IMR-90 (cell line): ENCODE measurements around the gene CBFA2T3. TPM values are rescaled to one million over a fixed set of nuclear protein-coding genes. Genes with fewer than 3 reads are reported as not detected.

Source experiments
- ATAC-seq: fragments of 200-7000 bp; cut with Tn5 transposase; 2 replicates; pipeline ENCODE4 v1.9.1; 2020; ENCODE audit warnings: low read depth, mild to moderate bottlenecking, moderate library complexity
- BruUV-seq: library from RNA; stranded (reverse); fragments of 400-500 nt; replicated peaks from 2 replicates; lab custom pipeline; 2021; lab: Mats Ljungman, UMichigan
- CTCF ChIA-PET: fragments of 300-600 bp; formaldehyde crosslinking; extraction: SDS; loops from one replicate; lab custom pipeline; 2021; ENCODE audit warnings: antibody characterized with exemption; lab: Yijun Ruan, JAX
- POLR2A ChIA-PET: fragments of 300-600 bp; sonication (Branson Sonifier 250); formaldehyde crosslinking; loops from one replicate; lab custom pipeline; 2022; ENCODE audit warnings: antibody characterized with exemption; ENCODE audit not compliant: unreplicated experiment; lab: Charles Lee
- DNase-seq: peaks from one replicate; pipeline ENCODE4 v3.0.0; 2013
- H2AFZ ChIP-seq: replicated peaks from 2 replicates; pipeline ENCODE3; 2013; ENCODE audit warnings: low read length, mild to moderate bottlenecking; ENCODE audit not compliant: poor library complexity
- H2AK5ac ChIP-seq: 2 replicates; pipeline ENCODE4 v1.6.1; 2013; ENCODE audit warnings: low read depth, low read length, inconsistent platforms
- H2AK9ac ChIP-seq: replicated peaks from 2 replicates; pipeline ENCODE3; 2013; ENCODE audit warnings: mild to moderate bottlenecking, low read depth, low read length, moderate library complexity; ENCODE audit not compliant: poor library complexity
- H2BK120ac ChIP-seq: 2 replicates; pipeline ENCODE4 v1.6.1; 2013; ENCODE audit warnings: low read depth, low read length, inconsistent platforms
- H2BK15ac ChIP-seq: 3 replicates; pipeline ENCODE4 v1.6.1; 2013; ENCODE audit warnings: low read depth, low read length, inconsistent platforms
- H2BK20ac ChIP-seq: 2 replicates; pipeline ENCODE4 v1.6.1; 2013; ENCODE audit warnings: low read depth, mild to moderate bottlenecking, inconsistent platforms, low read length, moderate library complexity
- H2BK5ac ChIP-seq: 2 replicates; pipeline ENCODE4 v1.6.1; 2013; ENCODE audit warnings: mild to moderate bottlenecking, low read depth, low read length, inconsistent platforms; ENCODE audit not compliant: poor library complexity, severe bottlenecking
- H3K14ac ChIP-seq: replicated peaks from 2 replicates; pipeline ENCODE4 v1.6.1; 2013; ENCODE audit warnings: low read depth, low read length, inconsistent platforms
- H3K18ac ChIP-seq: 2 replicates; pipeline ENCODE4 v1.6.1; 2013; ENCODE audit warnings: low read depth, low read length, control low read depth
- H3K23ac ChIP-seq: 2 replicates; pipeline ENCODE4 v1.6.1; 2013; ENCODE audit warnings: low read depth, low read length, inconsistent platforms
- H3K27ac ChIP-seq: 2 replicates; pipeline ENCODE4 v1.5.1; 2013; ENCODE audit warnings: mild to moderate bottlenecking, control low read depth, low read length; ENCODE audit not compliant: insufficient read depth
- H3K27me3 ChIP-seq: 2 replicates; pipeline ENCODE4 v1.6.1; 2013; ENCODE audit warnings: low read length; ENCODE audit not compliant: control insufficient read depth, insufficient read depth
- H3K36me3 ChIP-seq: 2 replicates; pipeline ENCODE4 v1.6.1; 2013; ENCODE audit warnings: low read length, mixed read lengths; ENCODE audit not compliant: control insufficient read depth, insufficient read depth
- H3K4ac ChIP-seq: 2 replicates; pipeline ENCODE4 v1.6.1; 2013; ENCODE audit warnings: low read depth, low read length, inconsistent platforms
- H3K4me1 ChIP-seq: 2 replicates; pipeline ENCODE4 v1.6.1; 2013; ENCODE audit warnings: low read length, mixed read lengths; ENCODE audit not compliant: control insufficient read depth, insufficient read depth
- H3K4me2 ChIP-seq: 2 replicates; pipeline ENCODE4 v1.6.1; 2013; ENCODE audit warnings: low read depth, mild to moderate bottlenecking, control low read depth, low read length, moderate library complexity
- H3K4me3 ChIP-seq: 2 replicates; pipeline ENCODE4 v1.5.1; 2013; ENCODE audit warnings: low read depth, mild to moderate bottlenecking, control low read depth, low read length, moderate library complexity; ENCODE audit not compliant: insufficient read depth
- H3K56ac ChIP-seq: 2 replicates; pipeline ENCODE4 v1.6.1; 2013; ENCODE audit warnings: low read length, inconsistent platforms; ENCODE audit not compliant: insufficient read depth; ENCODE audit errors: extremely low read depth
- H3K79me1 ChIP-seq, 2 experiments: 2 replicates each; pipeline ENCODE4 v1.6.1; 2013; ENCODE audit warnings: low read length in 2 of 2, inconsistent platforms in 1 of 2, low read depth in 1 of 2
- H3K9ac ChIP-seq: 2 replicates; pipeline ENCODE4 v1.6.1; 2013; ENCODE audit warnings: low read depth, low read length, control low read depth
- H3K9me1 ChIP-seq: 2 replicates; pipeline ENCODE4 v1.6.1; 2013; ENCODE audit warnings: low read length, inconsistent platforms; ENCODE audit not compliant: insufficient read depth
- H3K9me3 ChIP-seq: 2 replicates; pipeline ENCODE4 v1.6.1; 2013; ENCODE audit warnings: low read length; ENCODE audit not compliant: control insufficient read depth, insufficient read depth
- H4K20me1 ChIP-seq: 2 replicates; pipeline ENCODE4 v1.6.1; 2013; ENCODE audit warnings: low read length, inconsistent platforms; ENCODE audit not compliant: insufficient read depth
- H4K5ac ChIP-seq: 2 replicates; pipeline ENCODE4 v1.6.1; 2013; ENCODE audit warnings: mild to moderate bottlenecking, low read depth, low read length, control low read depth
- H4K8ac ChIP-seq, 2 experiments: 2 replicates each; pipeline ENCODE4 v1.6.1; 2013; ENCODE audit warnings: low read depth in 2 of 2, low read length in 2 of 2, control low read depth in 1 of 2, inconsistent platforms in 1 of 2
- H4K91ac ChIP-seq: 2 replicates; pipeline ENCODE4 v1.6.1; 2013; ENCODE audit warnings: low read depth, low read length, inconsistent platforms; ENCODE audit not compliant: insufficient read depth
- CHD1 ChIP-seq: IDR thresholded peaks from 2 replicates; pipeline ENCODE4 v1.6.1; 2012; ENCODE audit warnings: low read depth, low read length, improper control_type of control experiment
- FOS ChIP-seq: fragments of 150-350 bp; IDR thresholded peaks from 2 replicates; pipeline ENCODE4 v1.6.1; 2016; ENCODE audit warnings: low read depth, low read length
- MXI1 ChIP-seq: IDR thresholded peaks from 2 replicates; pipeline ENCODE4 v1.6.1; 2012; ENCODE audit warnings: low read depth, mild to moderate bottlenecking, low read length, moderate library complexity, borderline replicate concordance
- POLR2A ChIP-seq: IDR thresholded peaks from 2 replicates; pipeline ENCODE4 v1.6.1; 2012; ENCODE audit warnings: mild to moderate bottlenecking, low read depth, low read length
- RAD21 ChIP-seq: IDR thresholded peaks from 2 replicates; pipeline ENCODE4 v1.6.1; 2012; ENCODE audit warnings: low read length, improper control_type of control experiment
- USF2 ChIP-seq: fragments of 150-350 bp; IDR thresholded peaks from 2 replicates; pipeline ENCODE4 v1.6.1; 2017; ENCODE audit warnings: mild to moderate bottlenecking, antibody characterized with exemption, low read length, low read depth
- WGBS, 2 experiments: methylation state at CpG; one replicate each; pipeline versions ENCODE4 v1.1.5 to v1.1.7; 2013; ENCODE audit warnings: missing lambda C conversion rate in 2 of 2; ENCODE audit not compliant: insufficient read length in 1 of 2; ENCODE audit errors: extremely low coverage in 2 of 2; 5-methylcytosine and 5-hydroxymethylcytosine counted together
- dilution Hi-C: fragments of 300-500 bp; cut with HindIII; formaldehyde crosslinking; loops from one replicate; pipeline ENCODE4 v1.14.3; 2018; ENCODE audit warnings: low sequenced_read_pairs; ENCODE audit not compliant: unreplicated experiment
- in situ Hi-C: fragments of 300-500 bp; cut with MboI; formaldehyde crosslinking; loops from 3 replicates; pipeline ENCODE4 v1.14.3; 2019; ENCODE audit warnings: low sequenced_read_pairs, inconsistent platforms, mixed read lengths
- intact Hi-C: fragments of 100-400 bp; cut with micrococcal nuclease; formaldehyde crosslinking; loops from 2 replicates; pipeline ENCODE4 v1.10.0; 2022
- polyA plus RNA-seq, 3 experiments: library from polyadenylated mRNA; depleted of rRNA; stranded (reverse); fragments of >200 nt; gene quantifications; 2 replicates each; pipeline ENCODE4 v1.2.3, GENCODE V29; 2012; ENCODE audit warnings: low replicate concordance in 1 of 3
- total RNA-seq: library from RNA; depleted of rRNA; stranded (reverse); fragments of >200 nt; gene quantifications from 2 replicates; pipeline ENCODE4 v1.2.3, GENCODE V29; 2012

The CBFA2T3 gene
- total and polyA plus RNA-seq, 2 of the 4 experiments (the other 2 are of a cell fraction) = not detected

GRCh38 chr16:89026121-89026612, 49.2 kb upstream of the CBFA2T3 start:
- H3K4me1 ChIP-seq = no peaks in the 10 kb centered on the region
- H4K5ac ChIP-seq = no peak overlapping the region
- no peak overlapping the region for H3K23ac ChIP-seq
- no peak overlapping the region for H4K91ac ChIP-seq
- no peak overlapping the region for H2BK20ac ChIP-seq
- DNase-seq = no peak
- in situ Hi-C loops (no loop called here), intact Hi-C loops (no loop called here), dilution Hi-C loops (no loop called here)
- H2BK120ac ChIP-seq = no peak overlapping the region
- H3K9ac ChIP-seq = no peak overlapping the region
- ATAC-seq = no peak
- peaks cover 6% of the 10 kb centered on the region for H3K27me3 ChIP-seq
- no peaks in the 10 kb centered on the region for H3K9me1 ChIP-seq
- H3K4ac ChIP-seq = no peak overlapping the region
- no peaks in the 10 kb centered on the region for H3K79me1 ChIP-seq
- H2BK5ac ChIP-seq = no peak overlapping the region
- POLR2A ChIA-PET = no interaction called here
- H3K14ac ChIP-seq = no peak overlapping the region
- no peak overlapping the region for H3K27ac ChIP-seq
- CTCF ChIA-PET = no interaction called here
- H3K4me3 ChIP-seq = no peak overlapping the region
- no peaks in the 10 kb centered on the region for H3K36me3 ChIP-seq
- no peaks in the 10 kb centered on the region for H4K20me1 ChIP-seq
- H3K4me2 ChIP-seq = no peak overlapping the region
- no TSS peak for BruUV-seq
- no peak overlapping the region for H4K8ac ChIP-seq
- H2BK15ac ChIP-seq = no peak overlapping the region
- H2AK5ac ChIP-seq = no peak overlapping the region
- no peak overlapping the region for H2AK9ac ChIP-seq
- H2AFZ ChIP-seq = no peak overlapping the region
- WGBS, 2 experiments = no CpG with 5 or more reads among the region's 5 CpGs
- TF ChIP-seq CHD1 (no peak), POLR2A (no peak), MXI1 (no peak), FOS (peak; percentile 24; the same call in 1 of the 2 replicates), USF2 (no peak), RAD21 (no peak)
- H3K9me3 ChIP-seq = peaks cover 8% of the 10 kb centered on the region
- H3K56ac ChIP-seq = no peak overlapping the region
- no peak overlapping the region for H3K18ac ChIP-seq
